CMK (cell line): ENCODE results near the gene ZNF182.
A peak's percentile ranks its signal among the peaks of the same experiment; 100 is the strongest.
"Not testable (repeated sequence)": the region's sequence is repeated elsewhere in the genome, so short reads cannot be mapped to it uniquely, and the experiment has no call there.

Experiments used
- DNase-seq: peaks from one replicate; pipeline ENCODE4 v3.0.0-alpha.2; 2010; ENCODE audit warnings: low read depth

The ZNF182 gene

GRCh38 chrX:48003758-48004457 is at the start of gene ZNF182:
Gene ZNF182 (minus strand): TSS chrX:48003989. CDS start chrX:48002609, 1,380 bp downstream.
- peak; percentile 94 for DNase-seq

GRCh38 chrX:48046846-48047245 is 43.1 kb upstream of the ZNF182 start:
- no peak for DNase-seq

DNA sequence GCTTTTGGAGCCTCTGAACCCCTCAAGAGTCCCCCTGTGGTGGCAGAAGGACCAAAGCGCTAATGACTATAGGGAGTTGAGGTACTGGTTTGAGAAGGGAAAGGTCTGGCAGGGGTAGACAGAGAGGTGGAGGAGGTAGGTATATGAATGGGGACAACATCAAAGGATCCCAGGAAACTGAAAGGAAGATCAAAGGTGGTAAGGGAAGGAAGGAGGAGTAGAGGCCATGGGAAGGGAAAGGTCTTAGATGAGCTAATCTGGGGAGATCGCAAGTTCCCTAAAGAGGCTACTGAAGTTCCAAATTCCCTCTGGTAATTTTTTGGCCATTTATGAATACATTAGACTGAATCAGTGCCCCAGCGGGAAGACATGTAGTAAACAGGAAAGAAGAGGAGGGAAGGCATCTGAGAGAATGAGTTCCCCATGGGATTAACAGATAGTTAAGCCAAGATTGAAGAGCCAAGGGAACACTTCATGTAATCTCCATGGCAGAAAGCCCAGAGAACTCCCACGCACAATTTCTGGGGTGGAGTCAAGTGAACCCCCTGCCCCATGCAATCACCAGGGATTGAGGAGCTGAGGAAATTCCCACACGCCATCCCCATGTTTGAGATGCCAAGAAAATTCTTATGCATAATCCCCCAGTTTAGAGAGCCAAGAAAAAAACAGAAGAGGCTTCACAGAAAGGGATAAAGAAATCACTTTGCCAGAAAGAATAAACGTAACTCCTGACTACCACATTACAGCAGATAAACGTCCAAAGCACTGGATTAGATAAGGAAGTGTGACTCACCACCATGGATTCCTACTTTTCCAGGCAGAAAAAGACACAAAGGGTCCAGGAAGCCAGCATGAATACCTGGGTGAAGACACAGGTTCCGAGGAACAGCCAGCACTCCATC is 41.9 kb upstream of the ZNF182 start:
- DNase-seq = no peak

DNA sequence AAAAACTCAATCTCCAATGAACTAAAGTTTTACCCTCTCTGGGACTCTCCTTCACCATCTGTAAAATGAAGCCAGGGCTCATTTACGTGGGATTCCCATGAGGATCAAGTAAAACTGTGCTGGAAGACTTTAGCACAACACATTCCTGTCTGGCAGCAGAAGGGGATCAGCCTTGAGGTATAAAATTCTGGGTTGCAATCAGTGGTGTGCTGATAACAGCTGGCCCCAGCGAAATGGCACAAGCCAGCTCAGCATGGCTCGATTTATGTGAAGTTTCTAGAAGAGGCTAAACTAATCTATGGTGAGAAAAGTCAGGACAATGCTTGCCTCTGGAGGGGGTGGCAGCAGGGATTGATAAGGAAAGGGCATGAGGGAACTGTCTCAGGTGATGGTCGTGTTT is 39.3 kb upstream of the ZNF182 start:
- no peak for DNase-seq

DNA sequence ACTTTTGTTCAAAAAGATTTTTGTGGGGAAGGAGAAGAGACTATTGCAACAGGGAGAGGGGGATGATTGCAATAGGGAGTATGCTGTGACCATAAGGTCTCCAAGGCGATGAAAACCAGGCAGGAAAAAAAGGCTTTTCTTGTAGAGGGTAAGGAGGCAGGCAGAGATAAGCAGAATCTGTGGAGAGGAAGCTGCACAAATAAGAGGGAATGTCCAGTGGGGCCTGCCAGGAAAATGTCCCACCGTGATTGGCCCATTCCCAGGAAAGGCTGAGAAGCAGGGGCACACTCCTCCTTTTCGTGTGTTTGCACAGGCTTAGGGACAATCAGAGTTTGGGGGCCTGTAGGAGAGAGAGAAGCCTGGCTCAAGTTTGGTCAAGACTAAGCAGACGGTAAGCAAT is 32.1 kb upstream of the ZNF182 start:
- DNase-seq = no peak

DNA sequence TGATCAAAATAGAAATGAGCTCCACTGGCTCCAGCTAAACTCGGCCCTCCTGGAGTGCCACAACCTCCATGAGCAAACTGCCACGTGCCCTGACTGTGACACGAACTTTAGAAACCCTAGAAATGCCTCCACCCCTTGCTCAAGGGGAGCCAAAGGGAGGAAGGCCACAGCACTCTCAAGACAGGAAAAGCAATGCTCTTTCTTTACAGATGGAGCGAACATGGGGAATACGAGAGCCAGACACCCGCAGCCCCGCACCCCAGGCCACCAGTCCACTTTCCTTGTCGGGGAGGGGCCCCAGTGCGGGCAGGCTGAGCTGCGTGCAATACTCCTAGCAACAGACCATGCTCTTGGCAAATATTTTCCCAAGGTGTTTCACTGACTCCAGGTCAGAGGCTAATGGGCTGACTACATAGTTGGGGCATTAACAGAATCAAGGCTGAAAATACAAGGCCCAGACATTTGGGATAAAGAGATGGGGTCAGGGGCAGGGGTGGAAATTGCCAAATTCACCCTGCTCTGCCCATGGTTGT is 26.9 kb upstream of the ZNF182 start:
- not testable (repeated sequence) for DNase-seq

DNA sequence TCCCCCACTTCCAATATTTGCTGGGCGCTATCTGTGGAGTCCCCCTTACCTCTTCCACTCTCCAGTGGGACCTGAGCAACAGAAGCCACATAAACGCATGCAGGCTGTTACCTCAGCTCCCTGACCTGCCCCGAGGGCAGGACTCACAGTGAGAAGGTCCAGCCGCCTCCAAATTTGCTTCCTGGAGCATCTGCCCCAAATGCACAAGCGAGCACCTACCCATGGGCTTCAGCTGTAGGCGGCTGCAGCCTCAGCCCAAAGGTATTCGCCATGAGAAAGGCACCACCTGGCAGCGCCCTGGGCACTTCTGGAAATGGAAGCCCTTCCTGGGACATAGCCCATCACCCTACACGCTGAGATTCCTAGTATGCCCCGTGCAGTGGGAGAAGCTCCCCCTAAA is 26.4 kb upstream of the ZNF182 start:
- DNase-seq = no peak

GRCh38 chrX:48028091-48028490 is 24.3 kb upstream of the ZNF182 start:
- DNase-seq = no peak

GRCh38 chrX:48027545-48027944 is 23.8 kb upstream of the ZNF182 start:
- DNase-seq = not testable (repeated sequence)

DNA sequence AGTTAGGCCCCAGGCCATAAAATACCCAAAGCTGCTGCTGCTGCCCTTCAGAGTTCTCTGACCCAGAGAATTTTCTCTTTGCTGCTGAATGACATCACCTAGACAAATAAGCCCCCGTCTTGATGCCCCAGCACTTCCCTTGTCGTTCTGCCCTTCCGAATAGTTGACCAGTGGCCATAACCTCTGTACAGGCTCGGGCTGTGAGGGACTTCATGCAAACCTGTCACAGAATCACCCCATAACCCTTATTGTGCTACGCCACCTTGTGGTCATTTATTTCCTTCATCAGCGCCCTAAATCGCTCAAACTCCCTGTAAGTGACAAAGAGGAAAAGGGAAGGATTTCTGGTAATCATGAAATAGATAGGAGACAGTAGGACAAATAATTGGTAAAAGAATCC is 21.8 kb upstream of the ZNF182 start:
- peak; percentile 37 for DNase-seq

GRCh38 chrX:48022738-48023137 is 18.9 kb upstream of the ZNF182 start:
- no peak for DNase-seq

DNA sequence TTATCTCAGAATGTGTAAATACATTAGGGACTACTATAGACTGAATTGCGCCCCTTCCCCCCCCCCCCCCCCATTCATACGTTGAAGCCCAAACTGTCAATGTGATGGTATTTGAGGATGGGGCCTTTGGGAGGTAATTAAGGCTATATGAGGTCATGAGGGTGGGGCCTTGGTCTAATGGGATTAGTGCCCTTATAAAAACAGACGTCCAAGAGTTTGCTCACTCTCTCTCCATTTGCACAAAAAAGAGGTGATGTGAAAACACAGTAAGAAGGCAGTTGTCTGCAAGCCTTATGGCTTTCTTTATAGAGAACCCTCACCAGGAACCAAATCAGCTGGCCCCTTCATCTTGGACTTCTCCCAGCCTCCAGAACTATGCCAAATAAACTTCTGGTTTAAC is 18.3 kb upstream of the ZNF182 start:
- no peak for DNase-seq

DNA sequence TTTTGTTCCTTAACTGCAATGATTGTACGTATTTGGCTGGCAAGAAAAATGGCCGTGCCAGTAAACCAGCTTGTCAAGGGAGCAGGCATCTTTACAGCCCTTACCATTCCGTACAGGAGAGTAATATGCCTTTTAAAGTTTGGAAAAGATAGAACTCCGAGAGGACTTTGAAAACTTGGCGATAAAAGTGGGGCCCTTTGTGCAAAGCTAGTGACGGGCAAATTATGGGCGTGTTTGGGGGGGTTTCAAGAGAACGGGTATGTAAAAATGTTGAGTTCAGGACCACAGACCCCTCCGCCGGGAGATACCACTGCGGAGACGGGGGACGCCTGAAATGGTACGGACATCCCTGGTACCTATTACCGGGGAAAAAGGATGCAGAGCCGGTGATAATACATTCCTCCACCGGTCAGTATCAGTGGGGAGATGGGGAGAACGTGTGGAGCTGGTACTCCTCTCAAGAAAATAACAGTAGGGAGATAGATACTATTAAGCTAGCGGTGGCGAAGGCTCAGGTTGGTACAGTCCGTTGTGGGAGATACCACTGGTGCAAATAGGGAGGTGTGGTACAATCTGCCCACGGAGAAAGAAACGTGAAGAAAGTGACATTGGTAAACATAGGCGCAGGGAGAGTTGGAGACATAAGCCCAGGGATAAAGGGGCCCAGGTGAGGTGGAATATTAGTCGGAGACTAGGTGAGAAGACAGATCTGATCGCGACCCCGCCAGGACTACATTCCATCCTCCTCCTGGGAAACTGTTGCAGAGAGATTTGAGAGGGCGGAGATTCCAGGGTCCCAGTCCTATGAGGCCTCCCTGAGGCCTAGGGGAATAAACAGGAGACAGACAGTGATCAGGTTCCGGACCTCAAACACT is 17.5 kb upstream of the ZNF182 start:
- DNase-seq = peak; percentile 76

- not testable (repeated sequence) for DNase-seq
These were observed 16.7 kb upstream of the ZNF182 start for GRCh38 chrX:48020472-48020871.

GRCh38 chrX:48019892-48020291 is 16.1 kb upstream of the ZNF182 start:
- DNase-seq = not testable (repeated sequence)

GRCh38 chrX:48016583-48017310 is 13.0 kb upstream of the ZNF182 start:
- not testable (repeated sequence) for DNase-seq

- DNase-seq = not testable (repeated sequence)
These were observed 5.7 kb upstream of the ZNF182 start for GRCh38 chrX:48009445-48009960.

DNA sequence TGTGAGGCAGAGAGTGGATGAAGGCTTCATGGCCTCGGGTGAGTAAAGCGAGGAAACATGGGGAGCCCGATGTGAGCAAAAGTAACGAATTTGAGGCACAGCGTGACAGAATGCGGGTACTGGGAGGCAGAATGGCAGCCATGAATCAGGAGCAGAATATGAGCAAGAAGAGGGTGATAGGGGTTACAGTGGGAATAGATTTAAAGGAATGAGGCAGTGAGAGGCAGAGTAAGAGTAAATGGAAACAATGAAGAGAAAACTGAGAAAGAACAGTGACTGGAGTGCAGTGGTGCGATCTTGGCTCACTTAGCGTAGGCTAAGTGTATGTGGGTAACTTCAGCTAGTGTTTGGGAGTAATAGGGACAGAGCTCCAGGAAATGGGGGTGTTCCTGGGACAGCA is 2.9 kb upstream of the ZNF182 start, which contains the start of gene SPACA5:
SPACA5 (plus strand) TSS at position 301 of the 400 bp plus-strand sequence. CDS start 815 bp downstream, outside the sequence.
- not testable (repeated sequence) for DNase-seq

DNA sequence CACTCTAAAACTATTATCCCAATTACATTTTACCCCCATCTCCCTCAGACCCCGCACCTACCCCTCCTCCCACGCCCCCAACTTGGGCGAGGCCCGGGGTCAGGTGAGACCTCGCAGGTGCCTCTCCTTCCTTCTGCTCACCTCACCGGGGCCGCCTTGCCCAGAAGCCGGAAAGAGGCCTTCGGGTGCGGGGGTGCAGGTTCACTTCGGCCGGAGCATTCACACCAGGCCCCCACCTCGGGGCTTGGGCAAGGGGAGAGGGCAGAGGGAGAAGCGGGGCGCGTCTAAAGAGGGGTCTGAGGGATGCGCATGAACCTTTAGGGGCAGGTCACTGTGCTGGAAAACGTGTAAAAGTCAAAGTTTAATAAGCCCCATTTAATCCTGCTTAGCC is 427 bp downstream of the ZNF182 start:
- no peak for DNase-seq

- DNase-seq = no peak
These were observed 860 bp downstream of the ZNF182 start for GRCh38 chrX:48002929-48003328.

- DNase-seq = no peak
These were observed 1.5 kb downstream of the ZNF182 start for GRCh38 chrX:48002319-48002718.
